ENCODE data around the gene PMM2. TPM values are rescaled to one million over a fixed set of nuclear protein-coding genes. Genes with fewer than 3 reads are reported as not detected.

Gene PMM2
- total RNA-seq, 4 donors from 2014 or later: 10.4 to 20.9 (median 16.6) TPM

GRCh38 chr16:8882725-8883377 lies 85.2 kb downstream of the PMM2 start:
- in situ Hi-C loops (cut with MboI; ENCODE audit: low sequenced_read_pairs in 4 of 4) (loop anchor here in 3 of 4 donors (5.0 to 25.0 kb wide), 3 partner anchors 221 to 316 kb away; partner anchors contain the start of gene ABAT (in 1 of the 3)), intact Hi-C loops (cut with DNase I; ENCODE audit: low total_unique reads) (loop anchor here (5.0 to 10.0 kb wide), 2 partner anchors 81 to 222 kb away; no protein-coding TSS in a partner anchor)
- Histone ChIP-seq H3K9me3 (no peaks in the 10 kb centered on the region), H3K36me3 (no peaks in the 10 kb centered on the region), H3K27me3 (peaks cover 0 to 8% (median 7%) of the 10 kb centered on the region in 3 donors), H3K4me3 (no peak overlapping the region), H3K4me1 (peaks cover 4 to 29% of the 10 kb centered on the region in 2 donors), H3K27ac (no peak overlapping the region)
- DNase-seq (no peak), ATAC-seq (no peak)
- TF ChIP-seq POLR2A (IDR thresholded peaks at IDR 0.05) (no peak), CTCF (IDR thresholded peaks at IDR 0.05 in 4 of 5, conservative IDR thresholded peaks at IDR 0.05 in 1 of 5) (no peak)

GRCh38 chr16:8885674-8886592 lies 88.3 kb downstream of the PMM2 start:
- H3K36me3 ChIP-seq: peaks cover 0 to 10% of the 10 kb centered on the region in 2 donors
- ATAC-seq: peak in 1 of 2 donors; percentile 40
- peaks cover 11 to 36% of the 10 kb centered on the region in 2 donors for H3K4me1 ChIP-seq
- H3K4me3 ChIP-seq: no peak overlapping the region
- DNase-seq: peak in 1 of 2 donors; percentile 78
- peaks cover 0 to 8% (median 7%) of the 10 kb centered on the region in 3 donors for H3K27me3 ChIP-seq
- intact Hi-C loops (cut with DNase I; ENCODE audit: low total_unique reads): loop anchor here (5.0 to 10.0 kb wide), 2 partner anchors 71 to 219 kb away; no protein-coding TSS in a partner anchor
- in situ Hi-C loops (cut with MboI; ENCODE audit: low sequenced_read_pairs in 4 of 4): loop anchor here in 1 of 4 donors (25.0 kb wide), 1 partner anchor 224 kb away; the partner anchor contains the start of gene ABAT
- TF ChIP-seq CTCF (IDR thresholded peaks at IDR 0.05 in 4 of 5, conservative IDR thresholded peaks at IDR 0.05 in 1 of 5) (no peak), POLR2A (IDR thresholded peaks at IDR 0.05) (peak; percentile 44 to 47)
- peak overlapping the region; percentile 8 to 81 (median 40) for H3K27ac ChIP-seq
- H3K9me3 ChIP-seq: no peaks in the 10 kb centered on the region

GRCh38 chr16:8886593-8887430 lies 89.2 kb downstream of the PMM2 start:
- Histone ChIP-seq H3K4me3 (no peak overlapping the region), H3K27ac (peak overlapping the region; percentile 18 to 81 (median 69)), H3K4me1 (peaks cover 11 to 36% of the 10 kb centered on the region in 2 donors), H3K27me3 (peaks cover 0 to 8% (median 7%) of the 10 kb centered on the region in 3 donors), H3K36me3 (peaks cover 0 to 19% of the 10 kb centered on the region in 2 donors), H3K9me3 (no peaks in the 10 kb centered on the region)
- ATAC-seq (no peak), DNase-seq (no peak)
- in situ Hi-C loops (cut with MboI; ENCODE audit: low sequenced_read_pairs in 4 of 4) (loop anchor here in 1 of 4 donors (25.0 kb wide), 1 partner anchor 225 kb away; the partner anchor contains the start of gene ABAT), intact Hi-C loops (cut with DNase I; ENCODE audit: low total_unique reads) (loop anchor here (5.0 to 10.0 kb wide), 2 partner anchors 70 to 218 kb away; no protein-coding TSS in a partner anchor)
- TF ChIP-seq POLR2A (IDR thresholded peaks at IDR 0.05) (no peak), CTCF (IDR thresholded peaks at IDR 0.05 in 4 of 5, conservative IDR thresholded peaks at IDR 0.05 in 1 of 5) (no peak)

- H3K4me1 ChIP-seq: peaks cover 11 to 36% of the 10 kb centered on the region in 2 donors
- intact Hi-C loops (cut with DNase I; ENCODE audit: low total_unique reads) (loop anchor here (5.0 to 10.0 kb wide), 2 partner anchors 70 to 217 kb away; no protein-coding TSS in a partner anchor), in situ Hi-C loops (cut with MboI; ENCODE audit: low sequenced_read_pairs in 4 of 4) (loop anchor here in 1 of 4 donors (25.0 kb wide), 1 partner anchor 225 kb away; the partner anchor contains the start of gene ABAT)
- H3K27ac ChIP-seq: peak overlapping the region; percentile 59 to 81 (median 77)
- no peak overlapping the region for H3K4me3 ChIP-seq
- no peak for ATAC-seq
- H3K36me3 ChIP-seq: peaks cover 0 to 22% of the 10 kb centered on the region in 2 donors
- H3K9me3 ChIP-seq: no peaks in the 10 kb centered on the region
- peaks cover 0 to 8% (median 7%) of the 10 kb centered on the region in 3 donors for H3K27me3 ChIP-seq
- no peak for TF ChIP-seq CTCF (IDR thresholded peaks at IDR 0.05 in 4 of 5, conservative IDR thresholded peaks at IDR 0.05 in 1 of 5)
- no peak for TF ChIP-seq POLR2A (IDR thresholded peaks at IDR 0.05)
- no peak for DNase-seq
Measured at GRCh38 chr16:8887431-8887765, 89.8 kb downstream of the PMM2 start.

Measured in gastrocnemius medialis (tissue), 4 donors.